SHP77 treated with DMSO at 0.1 percent for 48 hours (cell line): ENCODE data around the gene TOR1AIP1.

Source experiments
- DNase-seq: peaks from one replicate; lab custom pipeline; 2025; lab: John Stamatoyannopoulos, UW

Gene TOR1AIP1

GRCh38 chr1:179881642-179882252 is 338 bp upstream of the TOR1AIP1 start:
- DNase-seq, result peak; percentile 75

GRCh38 chr1:179883040-179883744 is 1.1 kb downstream of the TOR1AIP1 start:
- DNase-seq, result no peak

GRCh38 chr1:179883745-179884138 is 1.7 kb downstream of the TOR1AIP1 start:
- no peak for DNase-seq

GRCh38 chr1:179888071-179888470 is 6.0 kb downstream of the TOR1AIP1 start:
- DNase-seq, result no peak

- no peak for DNase-seq
Observed at GRCh38 chr1:179889589-179889988, 7.5 kb downstream of the TOR1AIP1 start.

GRCh38 chr1:179910934-179911333 is 28.8 kb downstream of the TOR1AIP1 start:
- no peak for DNase-seq

GRCh38 chr1:179911812-179912211 is 29.7 kb downstream of the TOR1AIP1 start:
- DNase-seq, result no peak

GRCh38 chr1:179917601-179918429 is 35.7 kb downstream of the TOR1AIP1 start:
- DNase-seq, result no peak

- no peak for DNase-seq
Observed at GRCh38 chr1:179921472-179921871, 39.4 kb downstream of the TOR1AIP1 start.

- no peak for DNase-seq
Observed at GRCh38 chr1:179921981-179922872, 40.1 kb downstream of the TOR1AIP1 start.

- no peak for DNase-seq
Observed at GRCh38 chr1:179923029-179923428, 40.9 kb downstream of the TOR1AIP1 start.

GRCh38 chr1:179924268-179924667 is 42.2 kb downstream of the TOR1AIP1 start:
- no peak for DNase-seq

GRCh38 chr1:179925302-179925701 is 43.2 kb downstream of the TOR1AIP1 start:
- no peak for DNase-seq

GRCh38 chr1:179925922-179926849 is 44.1 kb downstream of the TOR1AIP1 start:
- DNase-seq, result no peak

GRCh38 chr1:179926850-179927205 is 44.7 kb downstream of the TOR1AIP1 start:
- DNase-seq, result no peak

GRCh38 chr1:179929955-179930798 is 48.1 kb downstream of the TOR1AIP1 start:
- no peak for DNase-seq

GRCh38 chr1:179930867-179931266 is 48.8 kb downstream of the TOR1AIP1 start:
- DNase-seq, result no peak

- DNase-seq, result no peak
Observed at GRCh38 chr1:179933219-179933618, 51.1 kb downstream of the TOR1AIP1 start.

GRCh38 chr1:179935909-179936496 is 53.9 kb downstream of the TOR1AIP1 start:
- DNase-seq, result no peak
